HG02623 (cell line): ENCODE data around the gene CERS3.
"Not testable (repeated sequence)": the region's sequence is repeated elsewhere in the genome, so short reads cannot be mapped to it uniquely, and the experiment has no call there.

Experiments used
- ATAC-seq: cut with Tn5 transposase; IDR thresholded peaks from one replicate; pipeline ENCODE4 v1.9.1; 2021; ENCODE audit warnings: moderate library complexity; ENCODE audit not compliant: unreplicated experiment

CERS3 gene

DNA sequence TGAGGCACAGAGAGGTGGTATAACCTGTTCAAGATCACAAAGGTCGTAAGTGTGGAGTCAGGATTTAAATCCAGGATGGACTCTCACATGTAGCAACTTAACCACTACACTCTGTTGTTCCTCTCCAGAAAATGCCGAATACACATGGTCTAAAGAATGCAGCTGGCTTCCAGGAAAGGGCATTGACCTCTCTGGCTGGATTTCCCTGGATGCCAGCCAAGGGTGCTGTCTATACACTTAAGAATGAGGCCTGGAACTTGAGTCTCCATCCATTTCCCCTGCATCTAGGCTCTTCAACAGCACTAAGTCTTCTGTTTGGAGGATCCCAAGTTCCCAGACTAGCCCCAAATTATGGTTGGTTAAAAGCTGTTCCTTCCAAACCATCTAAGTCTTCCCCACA, 60.5 kb downstream of the CERS3 start:
- ATAC-seq = no peak

DNA sequence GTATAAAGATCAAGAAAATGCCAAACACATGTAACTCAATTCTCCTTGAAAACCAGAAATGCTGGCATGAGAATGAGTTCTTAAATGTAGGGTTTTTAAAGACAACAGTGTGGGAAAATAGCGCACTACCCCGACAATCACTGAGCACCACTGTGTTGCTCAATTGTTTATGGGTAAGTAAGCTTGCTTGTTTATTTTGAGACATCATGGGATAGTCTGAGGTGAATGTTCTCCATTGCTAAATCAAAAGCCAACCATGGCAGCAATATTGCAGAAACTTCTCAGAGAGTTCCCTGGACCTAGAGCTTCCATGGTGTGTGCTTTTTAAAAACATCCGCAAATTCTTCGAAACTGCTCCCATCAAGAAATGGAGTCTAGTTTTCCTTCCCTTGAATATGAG, 62.7 kb downstream of the CERS3 start:
- ATAC-seq = no peak

DNA sequence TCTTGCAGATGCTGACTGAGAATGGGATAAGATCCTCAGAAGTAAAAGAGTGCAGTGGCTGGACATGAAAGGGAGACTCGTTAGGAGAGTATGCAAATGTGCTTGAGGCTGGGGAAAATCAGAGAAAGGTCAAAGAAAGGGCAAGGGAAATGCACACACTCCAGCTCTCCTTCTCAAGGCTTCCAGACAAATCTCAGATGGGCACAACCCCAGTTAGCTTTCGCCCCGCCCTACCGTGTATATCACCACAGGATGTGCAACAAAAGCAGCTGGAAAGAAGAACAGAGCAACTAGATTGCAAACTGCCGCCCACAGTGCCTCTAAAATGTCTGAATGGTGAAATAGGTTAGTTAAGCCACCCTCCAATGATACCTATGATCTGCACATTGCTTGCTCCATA, 63.9 kb downstream of the CERS3 start:
- no peak for ATAC-seq

DNA sequence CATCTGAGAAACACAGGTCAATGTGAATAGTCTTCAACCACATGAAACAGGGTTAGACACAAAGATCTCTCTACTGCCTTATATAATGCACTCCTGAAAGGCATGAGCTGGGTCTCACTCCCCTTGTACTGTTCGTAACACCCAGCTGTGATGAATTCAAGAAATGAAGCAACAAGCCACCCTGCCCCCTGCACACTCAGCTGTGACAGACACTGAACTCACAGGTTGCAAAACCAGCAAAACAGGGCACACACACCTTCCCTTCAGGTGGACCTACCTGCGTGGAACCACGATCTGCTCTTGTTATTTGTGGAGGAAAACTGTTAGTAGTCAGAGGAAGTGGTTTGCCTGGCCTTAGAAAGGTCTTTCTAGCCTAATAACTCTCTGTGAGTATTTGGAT, 64.5 kb downstream of the CERS3 start:
- ATAC-seq = no peak

DNA sequence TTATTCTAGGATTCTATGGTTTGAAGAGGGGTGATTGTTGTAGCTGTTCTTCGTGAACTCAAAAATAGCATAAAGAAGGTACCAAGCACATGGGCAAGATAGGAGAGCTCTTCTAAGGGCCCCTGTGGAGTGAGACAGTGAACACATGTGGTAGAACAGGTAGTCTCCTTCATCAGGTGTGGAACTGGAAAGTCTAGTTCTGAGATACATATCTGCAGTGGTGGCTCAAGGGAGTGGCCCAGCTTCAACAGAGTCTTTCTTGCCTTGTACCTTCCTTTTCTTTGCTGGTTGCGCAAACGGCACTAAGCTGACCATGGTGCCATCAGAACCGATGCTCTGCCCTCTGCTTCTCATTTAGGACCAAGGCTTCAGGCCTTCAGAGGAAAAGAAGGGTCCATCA, 65.2 kb downstream of the CERS3 start:
- no peak for ATAC-seq

DNA sequence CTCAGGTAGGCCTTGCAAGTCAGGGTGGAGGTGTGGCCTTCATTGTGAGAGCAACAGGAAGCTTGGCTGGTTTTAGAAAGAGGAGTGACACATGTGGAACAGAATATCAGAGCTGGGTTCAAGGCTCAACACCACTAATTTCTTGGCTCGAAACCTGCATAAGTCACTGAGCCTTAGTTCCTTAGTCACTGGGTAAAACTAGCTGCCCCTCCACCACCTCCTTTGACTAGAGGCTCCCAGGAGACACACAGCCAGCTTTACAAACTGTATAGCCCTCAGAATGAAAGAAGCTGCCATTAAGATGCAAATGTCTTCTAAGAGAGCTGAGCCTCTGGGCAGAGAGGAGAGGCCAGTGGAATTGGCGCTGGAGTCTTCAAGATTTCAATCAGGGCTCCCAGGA, 67.7 kb downstream of the CERS3 start:
- peak; percentile 54 for ATAC-seq

DNA sequence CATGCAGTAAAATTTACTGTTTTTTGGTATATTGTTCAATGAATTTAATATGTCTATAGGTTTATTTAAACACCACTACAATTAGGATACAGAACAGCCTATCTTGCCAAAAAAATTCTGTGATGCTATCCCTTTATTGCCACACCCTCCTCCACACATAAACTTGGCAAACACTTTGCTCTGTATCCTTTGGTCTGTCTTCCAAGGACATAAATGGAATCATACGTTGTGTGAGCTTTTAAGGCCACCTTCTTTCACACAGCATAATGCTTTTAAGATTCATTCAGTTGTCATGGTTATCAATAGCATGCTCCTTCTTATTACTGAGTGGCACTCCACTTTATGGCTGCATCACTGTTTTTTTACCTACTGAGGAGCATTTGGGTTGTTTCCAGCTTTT, 71.5 kb downstream of the CERS3 start:
- no peak for ATAC-seq

DNA sequence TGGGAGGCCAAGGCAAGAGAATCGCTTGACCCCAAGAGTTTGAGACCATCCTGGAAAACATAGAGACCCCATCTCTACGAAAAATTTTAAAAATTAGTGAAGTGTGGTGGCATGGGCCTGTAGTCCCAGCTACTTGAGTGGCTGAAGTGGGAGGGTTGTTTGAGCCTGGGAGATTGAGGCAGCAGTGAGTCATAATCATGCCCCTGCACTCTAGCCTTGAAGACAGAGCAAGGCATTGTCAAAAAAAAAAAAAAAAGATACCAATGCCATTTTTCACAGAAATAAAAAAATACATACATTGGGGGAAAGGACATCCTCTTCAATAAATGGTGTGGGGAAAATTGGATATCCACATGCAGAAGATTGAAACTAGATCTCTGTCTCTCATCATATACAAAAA, 74.6 kb downstream of the CERS3 start:
- no peak for ATAC-seq

DNA sequence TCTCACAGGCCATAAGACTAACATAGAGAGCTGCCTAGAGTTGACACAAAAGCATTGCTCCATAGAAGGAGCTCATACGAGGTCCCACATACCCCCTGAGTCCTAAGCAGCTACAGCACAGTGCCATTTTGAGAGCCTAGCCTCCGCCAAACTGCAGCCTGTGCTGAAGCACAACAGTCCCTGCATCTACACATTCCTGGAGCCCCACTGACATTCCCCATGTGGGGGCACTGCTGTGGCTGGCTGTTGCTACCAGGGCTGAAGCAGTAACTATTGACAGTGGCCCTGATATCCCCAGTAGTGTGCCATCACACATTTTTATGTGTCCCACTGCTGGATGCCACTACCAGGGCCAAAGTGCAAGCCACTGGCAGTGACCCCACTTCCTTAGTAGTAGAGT, 80.3 kb downstream of the CERS3 start:
- no peak for ATAC-seq

DNA sequence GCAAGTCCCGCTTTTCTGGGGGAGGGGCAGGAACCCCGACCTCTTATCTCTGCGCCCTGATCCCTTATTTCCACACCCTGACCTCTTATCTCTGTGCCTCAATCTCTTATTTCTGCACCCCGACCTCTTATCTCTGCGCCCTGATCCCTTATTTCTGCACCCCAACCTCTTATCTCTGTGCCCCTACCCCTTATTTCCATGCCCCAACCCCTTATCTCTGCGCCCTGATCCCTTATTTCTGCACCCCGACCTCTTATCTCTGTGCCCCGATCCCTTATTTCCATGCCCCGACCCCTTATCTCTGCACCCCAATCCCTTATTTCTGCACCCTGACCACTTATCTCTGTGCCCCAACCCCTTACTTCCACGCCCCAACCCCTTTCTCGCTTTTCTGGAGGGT, 87.7 kb downstream of the CERS3 start:
- not testable (repeated sequence) for ATAC-seq

DNA sequence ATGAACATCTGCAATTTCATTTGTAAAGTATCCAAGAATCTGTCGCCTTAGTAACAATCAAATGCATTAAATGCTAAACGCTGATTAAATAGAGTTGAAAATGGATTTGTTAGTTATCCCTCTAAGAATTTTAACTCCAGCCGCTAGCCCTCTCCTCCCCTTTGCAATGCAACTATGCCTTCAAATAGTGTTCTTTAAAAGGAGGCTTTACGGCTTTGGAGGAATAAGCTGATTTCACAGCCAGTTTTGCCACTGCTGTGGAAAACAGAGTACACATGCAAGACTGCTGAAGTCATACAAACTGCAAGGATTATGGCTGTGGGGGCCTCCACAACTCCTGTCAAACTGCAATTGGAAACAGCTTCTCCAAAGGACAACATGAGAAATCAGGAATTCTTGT, 89.2 kb downstream of the CERS3 start:
- no peak for ATAC-seq

DNA sequence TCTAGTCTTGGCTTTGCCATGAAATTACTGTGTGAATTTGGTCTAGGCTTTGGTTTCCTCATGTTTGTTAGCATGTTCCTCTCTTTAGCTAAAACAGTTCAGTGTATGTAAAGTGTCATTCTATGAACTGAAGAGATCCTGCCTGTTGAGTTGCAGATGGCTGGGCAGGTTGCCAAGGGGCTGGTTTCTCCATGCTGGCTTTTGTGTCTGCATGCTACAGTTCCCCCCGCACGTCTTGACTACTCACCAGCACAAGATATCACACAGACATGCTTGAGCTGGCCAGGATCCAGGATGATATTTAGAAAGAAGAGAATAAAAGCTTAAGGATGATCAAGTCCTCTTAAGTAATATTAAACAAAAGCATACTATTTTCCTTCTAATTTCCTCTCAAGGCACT, 90.2 kb downstream of the CERS3 start:
- peak; percentile 60 for ATAC-seq

DNA sequence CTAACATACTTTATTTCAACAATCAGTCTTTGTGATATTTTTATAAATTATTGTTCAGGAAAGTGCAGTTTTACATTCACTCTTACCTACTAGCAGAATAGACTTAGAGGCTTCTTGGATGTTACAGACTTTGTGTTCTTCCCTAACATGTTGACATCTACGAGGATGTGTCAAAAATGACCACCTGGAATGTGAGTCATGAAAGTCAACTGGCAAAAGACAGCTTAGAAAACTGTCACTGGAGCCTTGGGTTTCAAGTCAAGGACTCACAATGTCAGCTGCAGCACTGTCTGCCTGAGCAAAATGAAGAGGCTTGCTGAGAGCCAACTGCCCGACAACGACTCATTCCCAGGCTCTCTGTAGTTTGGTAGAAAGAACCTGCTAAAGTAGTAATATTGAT, 91.5 kb downstream of the CERS3 start:
- ATAC-seq = no peak

DNA sequence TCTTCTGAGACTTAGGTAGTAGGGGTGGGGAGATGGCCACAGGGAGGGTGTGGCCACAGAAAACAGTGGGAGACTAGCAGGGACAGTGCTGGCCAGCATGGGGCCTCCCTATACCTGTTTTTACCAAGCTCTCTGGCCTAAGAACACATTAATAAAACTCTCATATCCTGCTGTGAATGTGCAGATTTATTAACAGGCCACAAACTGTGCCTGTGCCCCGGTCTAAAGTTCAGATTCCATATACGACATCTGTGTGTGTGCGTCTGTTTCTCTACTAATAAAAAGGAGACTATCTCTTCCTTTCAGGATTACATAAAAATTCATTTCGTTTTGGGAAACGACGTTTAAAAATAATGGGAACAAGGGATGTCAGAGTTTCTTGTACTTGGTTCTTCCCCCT, 94.2 kb downstream of the CERS3 start:
- no peak for ATAC-seq

DNA sequence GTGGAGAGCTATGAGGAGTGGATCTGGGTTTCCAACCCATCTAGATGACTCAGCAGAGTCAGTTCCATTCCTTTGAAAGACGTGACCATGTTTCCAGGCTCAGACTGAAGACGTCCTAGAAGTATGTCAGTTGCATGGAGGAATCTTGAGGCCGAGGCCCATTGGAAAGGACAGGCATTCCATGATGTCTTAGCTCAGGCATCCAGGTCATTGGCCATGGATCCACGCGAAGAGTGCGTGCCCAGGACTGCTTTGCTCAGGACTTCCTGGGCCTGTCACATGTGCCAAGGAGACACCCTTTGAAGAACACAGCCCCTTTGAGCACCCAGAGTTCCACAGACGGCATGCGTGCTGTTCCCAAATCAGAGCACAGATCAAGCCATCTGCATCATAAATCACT, 94.7 kb downstream of the CERS3 start:
- ATAC-seq = no peak

DNA sequence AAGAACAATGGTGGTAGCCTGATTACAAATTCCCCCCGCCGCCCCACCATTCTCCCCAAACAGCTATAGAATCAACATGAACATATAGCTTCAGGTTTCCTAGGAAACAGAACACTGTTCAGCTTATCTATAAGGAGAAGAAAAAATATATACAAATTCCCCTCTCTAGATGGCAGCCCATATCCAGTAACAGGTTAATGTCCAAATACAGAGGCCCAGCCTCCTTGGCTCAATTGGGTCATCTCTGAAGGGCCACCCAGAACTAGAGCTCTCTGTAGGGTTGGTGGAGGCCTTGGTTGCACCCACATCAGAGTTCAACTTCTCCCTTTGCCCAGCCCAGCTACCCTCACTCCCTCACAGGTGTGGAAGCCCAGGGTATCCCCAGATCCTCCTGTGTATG, 95.4 kb downstream of the CERS3 start:
- ATAC-seq = no peak

DNA sequence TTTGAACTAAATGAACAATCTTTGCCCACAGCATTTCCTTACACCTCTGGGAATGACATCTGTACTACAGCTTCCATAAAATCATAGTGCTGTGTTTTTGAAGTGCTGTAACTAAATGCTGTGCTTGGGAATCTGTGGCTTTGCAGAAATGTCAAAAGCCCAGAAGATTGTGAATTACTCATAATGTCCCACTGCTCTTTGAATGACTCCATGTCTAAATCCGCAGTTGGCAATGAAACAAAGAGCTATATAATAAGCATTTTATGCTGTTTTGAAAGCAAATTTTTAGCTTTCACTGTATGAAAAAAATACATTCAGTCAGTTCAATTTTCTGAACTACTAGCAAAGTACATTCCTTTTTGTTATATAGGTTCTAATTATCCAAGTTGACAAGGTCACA, 98.3 kb downstream of the CERS3 start:
- no peak for ATAC-seq

DNA sequence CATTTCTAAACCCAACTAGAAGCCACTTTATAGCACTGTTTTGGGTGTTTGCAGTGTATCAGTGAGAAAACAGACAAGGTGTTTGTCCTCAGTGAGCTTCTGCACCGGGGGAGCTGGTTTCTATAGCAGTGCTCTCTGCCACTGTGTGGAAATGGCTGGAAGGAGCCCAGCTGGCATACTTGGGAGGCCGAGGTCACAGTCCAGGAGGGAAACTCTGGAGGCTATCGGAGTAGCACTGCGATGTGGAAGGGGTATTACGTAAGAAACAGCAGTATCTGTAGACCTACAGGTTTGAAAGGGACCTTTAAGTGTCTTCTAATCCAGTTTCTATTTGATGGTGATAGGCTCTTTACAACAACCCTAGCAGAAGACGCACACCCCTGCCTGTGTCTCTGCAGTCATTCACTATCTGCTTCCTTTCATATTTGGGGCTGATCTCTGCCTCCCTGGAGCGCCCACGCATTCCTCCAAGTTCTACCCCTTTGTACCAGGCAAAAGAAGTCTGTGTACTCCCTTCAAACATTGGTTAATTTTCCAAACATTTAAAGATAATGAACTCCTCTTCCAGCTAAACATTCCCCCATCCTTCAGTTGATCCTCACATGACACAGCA, 99.5 kb downstream of the CERS3 start:
- ATAC-seq = no peak

DNA sequence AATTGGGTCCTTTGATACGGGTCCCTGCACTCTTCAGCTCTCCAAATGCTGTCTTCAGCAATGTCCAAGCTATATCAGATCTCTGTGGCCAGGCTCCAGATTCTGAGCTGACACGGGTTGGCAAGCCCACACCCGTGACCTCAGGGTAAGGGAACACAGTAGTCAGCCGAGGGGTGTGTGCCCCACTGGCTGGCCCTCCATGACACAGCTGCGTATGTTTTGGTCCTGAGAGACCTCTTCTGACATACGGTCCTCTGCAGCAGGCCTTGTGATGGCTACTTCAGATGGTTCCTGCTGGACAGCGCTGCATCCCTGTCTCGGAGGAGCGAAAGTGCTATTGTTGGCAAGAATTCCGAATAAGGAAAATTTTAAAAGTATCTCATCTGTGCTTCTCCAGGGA, 101.8 kb downstream of the CERS3 start:
- ATAC-seq = no peak

DNA sequence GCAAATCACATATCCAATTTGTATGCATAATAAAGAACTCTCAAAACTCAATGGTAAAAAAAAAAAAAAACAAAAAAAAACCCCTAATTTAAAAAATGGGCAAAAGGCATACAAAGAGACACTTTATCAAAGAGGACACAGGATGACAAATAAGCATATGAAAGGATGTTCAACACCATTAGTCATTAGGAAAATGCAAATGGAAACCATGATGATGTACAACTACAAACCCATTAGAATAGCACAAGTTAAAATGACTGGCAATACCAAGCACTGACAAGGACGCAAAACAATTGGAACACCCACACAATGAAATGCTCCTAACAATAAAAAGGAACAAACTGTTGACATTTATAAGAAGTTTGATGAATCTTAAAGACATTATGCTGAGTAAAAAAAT, 123.6 kb downstream of the CERS3 start:
- no peak for ATAC-seq

DNA sequence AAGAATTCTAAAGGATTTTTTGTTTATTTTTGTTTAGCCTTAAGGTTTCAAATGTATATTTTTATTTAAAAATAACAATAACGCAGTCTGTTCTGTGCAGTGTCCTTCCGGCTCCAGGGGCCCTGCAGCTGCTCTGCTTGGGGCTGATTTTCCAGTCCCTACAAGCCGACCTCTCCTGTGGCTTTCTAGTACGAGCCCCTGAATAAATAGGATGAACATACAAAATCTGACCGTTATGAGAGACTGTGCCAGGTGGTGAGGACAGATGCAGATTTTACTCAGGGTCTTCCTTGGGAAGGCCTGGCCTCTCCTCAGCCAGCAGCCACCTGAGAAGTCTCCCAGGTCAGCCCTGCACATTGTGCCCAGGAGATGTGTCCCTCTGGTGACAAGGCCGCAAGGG, 127.8 kb downstream of the CERS3 start:
- no peak for ATAC-seq

DNA sequence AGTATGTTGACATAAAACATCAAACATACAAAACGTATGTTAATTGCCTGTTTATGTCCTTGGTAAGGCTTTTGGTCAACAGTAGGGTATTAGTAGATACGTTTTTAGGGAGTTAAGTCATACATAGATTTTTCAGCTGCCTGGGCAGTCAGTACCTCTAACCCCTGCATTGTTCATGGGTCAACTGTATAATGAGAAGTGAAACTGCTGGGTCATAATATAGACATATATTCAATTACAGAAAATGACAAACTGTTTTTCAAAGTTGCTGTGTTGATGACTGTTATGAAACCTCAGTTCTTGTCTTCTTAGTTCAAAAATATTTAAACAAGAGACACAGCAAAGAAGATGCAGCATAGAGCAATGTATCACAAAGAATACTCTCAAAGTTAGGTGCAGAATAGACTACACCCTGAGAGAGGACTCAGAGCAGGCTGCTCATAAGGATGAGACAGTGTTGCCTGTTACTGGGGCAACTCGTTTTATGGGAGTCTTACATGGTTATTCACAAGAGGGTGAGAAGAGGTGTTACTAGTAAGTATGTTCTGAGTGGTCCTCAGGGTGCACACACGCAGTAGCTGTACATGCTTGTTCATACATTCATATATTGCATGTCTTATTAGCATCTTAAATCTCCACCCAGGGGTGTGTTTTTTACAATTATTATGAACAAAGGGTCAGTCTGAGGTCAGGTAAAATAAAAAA, 133.9 kb downstream of the CERS3 start:
- ATAC-seq = no peak

DNA sequence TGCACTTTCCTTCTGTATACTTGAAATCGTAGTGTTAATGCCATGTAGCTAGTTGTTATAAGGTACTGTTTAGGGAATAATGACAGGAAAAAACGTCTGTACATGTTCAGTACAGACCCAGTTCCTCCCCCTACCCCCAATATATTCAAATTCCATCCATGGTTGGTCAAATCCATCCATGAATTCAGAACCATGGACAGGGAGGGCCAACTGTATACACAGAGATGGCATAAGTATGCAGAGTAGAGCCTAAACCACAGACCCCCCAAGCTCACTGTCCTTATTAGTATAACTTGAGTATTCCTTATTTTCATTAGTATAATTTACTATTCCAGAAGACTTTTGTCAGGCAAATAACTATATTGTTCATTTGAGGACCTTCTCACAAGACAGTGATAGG, 135.7 kb downstream of the CERS3 start:
- ATAC-seq = no peak
